ENCODE data around the gene KIAA0825. TPM values are rescaled to one million over a fixed set of nuclear protein-coding genes. Genes with fewer than 3 reads are reported as not detected.

The KIAA0825 gene
- total RNA-seq, 4 donors from 2014 or later, result 1.2 to 5.3 (median 4.0) TPM

GRCh38 chr5:94425396-94425795, 193.0 kb downstream of the KIAA0825 start:
- Histone ChIP-seq H3K27ac (no peak overlapping the region), H3K4me1 (no peaks in the 10 kb centered on the region), H3K9me3 (peaks cover 0 to 7% of the 10 kb centered on the region in 2 donors), H3K36me3 (no peaks in the 10 kb centered on the region), H3K4me3 (no peak overlapping the region), H3K27me3 (no peaks in the 10 kb centered on the region)
- 75 to 81% methylated on average over 2 of the region's 2 CpGs for WGBS, 2 donors (ENCODE audit: low coverage in 1 of 2)
- intact Hi-C loops (cut with DNase I; ENCODE audit: low total_unique reads) (no loop called here), in situ Hi-C loops (cut with MboI; ENCODE audit: low pct_ligation_motif_present in 1 of 4, low pct_unique_long_range_greater_than_20kb in 1 of 4, low sequenced_read_pairs in 3 of 4) (no loop called here)
- DNase-seq, result no peak
- TF ChIP-seq POLR2AphosphoS5 (IDR thresholded peaks at IDR 0.05) (no peak), POLR2A (IDR thresholded peaks at IDR 0.05) (no peak), EP300 (IDR thresholded peaks at IDR 0.05; ENCODE audit: low read depth) (no peak), CTCF (IDR thresholded peaks at IDR 0.05) (no peak)

- no peak for TF ChIP-seq POLR2AphosphoS5 (IDR thresholded peaks at IDR 0.05)
- no peak for TF ChIP-seq EP300 (IDR thresholded peaks at IDR 0.05; ENCODE audit: low read depth)
- no peak for TF ChIP-seq POLR2A (IDR thresholded peaks at IDR 0.05)
- TF ChIP-seq CTCF (IDR thresholded peaks at IDR 0.05), result no peak
- no peaks in the 10 kb centered on the region for H3K4me1 ChIP-seq
- no peak overlapping the region for H3K4me3 ChIP-seq
- H3K36me3 ChIP-seq, result no peaks in the 10 kb centered on the region
- intact Hi-C loops (cut with DNase I; ENCODE audit: low total_unique reads), result no loop called here
- no peaks in the 10 kb centered on the region for H3K27me3 ChIP-seq
- DNase-seq, result no peak
- H3K27ac ChIP-seq, result no peak overlapping the region
- in situ Hi-C loops (cut with MboI; ENCODE audit: low pct_ligation_motif_present in 1 of 4, low pct_unique_long_range_greater_than_20kb in 1 of 4, low sequenced_read_pairs in 3 of 4), result no loop called here
- H3K9me3 ChIP-seq, result no peaks in the 10 kb centered on the region
These were observed 195.0 kb downstream of the KIAA0825 start for GRCh38 chr5:94423411-94423810.

GRCh38 chr5:94422812-94423211, 195.6 kb downstream of the KIAA0825 start:
- no peaks in the 10 kb centered on the region for H3K4me1 ChIP-seq

GRCh38 chr5:94420885-94421284, 197.5 kb downstream of the KIAA0825 start:
- DNase-seq, result no peak
- TF ChIP-seq POLR2AphosphoS5 (IDR thresholded peaks at IDR 0.05) (no peak), POLR2A (IDR thresholded peaks at IDR 0.05) (no peak), CTCF (IDR thresholded peaks at IDR 0.05) (no peak), EP300 (IDR thresholded peaks at IDR 0.05; ENCODE audit: low read depth) (no peak)
- Histone ChIP-seq H3K27me3 (no peaks in the 10 kb centered on the region), H3K4me3 (no peak overlapping the region), H3K27ac (no peak overlapping the region), H3K4me1 (no peaks in the 10 kb centered on the region), H3K9me3 (no peaks in the 10 kb centered on the region), H3K36me3 (no peaks in the 10 kb centered on the region)
- WGBS, 2 donors (ENCODE audit: low coverage in 1 of 2), result 77 to 89% methylated on average over 2 of the region's 2 CpGs
- in situ Hi-C loops (cut with MboI; ENCODE audit: low pct_ligation_motif_present in 1 of 4, low pct_unique_long_range_greater_than_20kb in 1 of 4, low sequenced_read_pairs in 3 of 4) (no loop called here), intact Hi-C loops (cut with DNase I; ENCODE audit: low total_unique reads) (no loop called here)

More at GRCh38 chr5:94422812-94423211, 195.6 kb downstream of the KIAA0825 start:
- H3K27me3 ChIP-seq, result no peaks in the 10 kb centered on the region
- intact Hi-C loops (cut with DNase I; ENCODE audit: low total_unique reads), result no loop called here
- no peak overlapping the region for H3K27ac ChIP-seq
- H3K9me3 ChIP-seq, result no peaks in the 10 kb centered on the region
- in situ Hi-C loops (cut with MboI; ENCODE audit: low pct_ligation_motif_present in 1 of 4, low pct_unique_long_range_greater_than_20kb in 1 of 4, low sequenced_read_pairs in 3 of 4), result no loop called here
- no peak for DNase-seq
- 73 to 75% methylated on average over 2 to 3 of the region's 3 CpGs for WGBS, 2 donors (ENCODE audit: low coverage in 1 of 2)
- TF ChIP-seq CTCF (IDR thresholded peaks at IDR 0.05) (no peak), EP300 (IDR thresholded peaks at IDR 0.05; ENCODE audit: low read depth) (no peak), POLR2AphosphoS5 (IDR thresholded peaks at IDR 0.05) (no peak), POLR2A (IDR thresholded peaks at IDR 0.05) (no peak)
- no peaks in the 10 kb centered on the region for H3K36me3 ChIP-seq
- H3K4me3 ChIP-seq, result no peak overlapping the region
